ENCODE measurements around the gene SFT2D1. TPM values are rescaled to one million over a fixed set of nuclear protein-coding genes. Genes with fewer than 3 reads are reported as not detected.

SFT2D1 gene
- total RNA-seq, 4 donors from 2014 or later = 35.2 to 65.4 (median 50.3) TPM

- TF ChIP-seq, protein P1, sequence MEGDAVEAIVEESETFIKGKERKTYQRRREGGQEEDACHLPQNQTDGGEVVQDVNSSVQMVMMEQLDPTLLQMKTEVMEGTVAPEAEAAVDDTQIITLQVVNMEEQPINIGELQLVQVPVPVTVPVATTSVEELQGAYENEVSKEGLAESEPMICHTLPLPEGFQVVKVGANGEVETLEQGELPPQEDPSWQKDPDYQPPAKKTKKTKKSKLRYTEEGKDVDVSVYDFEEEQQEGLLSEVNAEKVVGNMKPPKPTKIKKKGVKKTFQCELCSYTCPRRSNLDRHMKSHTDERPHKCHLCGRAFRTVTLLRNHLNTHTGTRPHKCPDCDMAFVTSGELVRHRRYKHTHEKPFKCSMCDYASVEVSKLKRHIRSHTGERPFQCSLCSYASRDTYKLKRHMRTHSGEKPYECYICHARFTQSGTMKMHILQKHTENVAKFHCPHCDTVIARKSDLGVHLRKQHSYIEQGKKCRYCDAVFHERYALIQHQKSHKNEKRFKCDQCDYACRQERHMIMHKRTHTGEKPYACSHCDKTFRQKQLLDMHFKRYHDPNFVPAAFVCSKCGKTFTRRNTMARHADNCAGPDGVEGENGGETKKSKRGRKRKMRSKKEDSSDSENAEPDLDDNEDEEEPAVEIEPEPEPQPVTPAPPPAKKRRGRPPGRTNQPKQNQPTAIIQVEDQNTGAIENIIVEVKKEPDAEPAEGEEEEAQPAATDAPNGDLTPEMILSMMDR (IDR thresholded peaks at IDR 0.05; ENCODE audit: low read depth) = no peak
Measured at GRCh38 chr6:166300357-166300987, 41.9 kb downstream of the SFT2D1 start.

GRCh38 chr6:166297606-166298005 lies 44.7 kb downstream of the SFT2D1 start:
- TF ChIP-seq, protein P1 (IDR thresholded peaks at IDR 0.05; ENCODE audit: low read depth) = no peak

DNA sequence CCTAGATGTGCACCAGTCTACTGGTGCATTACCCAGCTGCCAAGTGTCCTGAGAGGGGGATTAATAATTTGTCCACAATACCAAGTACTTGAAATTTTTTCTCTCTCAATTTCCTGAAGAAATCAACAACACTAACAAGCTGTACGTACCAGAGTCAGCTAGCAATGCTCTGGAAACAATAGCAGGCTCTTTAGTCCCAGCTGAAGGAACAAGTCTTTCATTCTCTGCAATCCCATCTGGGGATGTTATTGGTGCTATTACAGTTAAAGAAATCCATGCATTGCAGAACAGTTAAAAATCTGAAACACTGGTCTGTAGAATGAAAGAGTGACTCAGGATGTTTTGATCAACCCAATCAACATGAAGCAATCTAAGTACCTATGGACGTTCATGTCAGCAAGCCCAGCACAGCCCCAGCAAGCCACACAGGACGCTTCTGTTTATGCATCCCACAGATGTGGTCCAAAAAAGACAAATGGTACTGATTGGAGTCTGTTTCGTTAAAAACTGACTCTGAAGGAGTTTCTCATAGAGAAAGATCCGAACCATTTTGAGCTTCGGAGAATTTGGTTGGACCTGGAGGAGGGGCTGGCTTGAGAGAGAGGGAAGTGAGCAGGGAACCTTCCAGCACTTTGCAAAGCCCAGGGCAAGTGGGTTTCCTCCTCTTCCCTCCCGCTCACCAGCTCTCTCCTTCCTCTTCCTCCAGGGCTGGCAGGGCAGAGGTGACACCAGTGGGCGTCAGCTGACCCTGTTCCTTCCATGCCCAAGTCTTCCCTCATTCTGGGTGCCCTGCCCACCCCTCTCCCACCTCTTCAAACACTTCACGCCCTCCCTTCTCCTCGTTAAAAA lies 46.1 kb downstream of the SFT2D1 start:
- TF ChIP-seq, protein P1 (IDR thresholded peaks at IDR 0.05; ENCODE audit: low read depth) = no peak

GRCh38 chr6:166293731-166294584 lies 48.4 kb downstream of the SFT2D1 start:
- TF ChIP-seq, protein P1 (IDR thresholded peaks at IDR 0.05; ENCODE audit: low read depth) = no peak

GRCh38 chr6:166289207-166290060 lies 52.9 kb downstream of the SFT2D1 start:
- TF ChIP-seq, protein P1 (IDR thresholded peaks at IDR 0.05; ENCODE audit: low read depth) = no peak

GRCh38 chr6:166286839-166287271 lies 55.5 kb downstream of the SFT2D1 start:
- TF ChIP-seq, protein P1 (IDR thresholded peaks at IDR 0.05; ENCODE audit: low read depth) = no peak

All from subcutaneous adipose tissue (tissue), 4 donors.